ENCODE measurements around the gene FBXO48. TPM values are rescaled to one million over a fixed set of nuclear protein-coding genes. Genes with fewer than 3 reads are reported as not detected.

The FBXO48 gene
- total and polyA plus RNA-seq, 2 of the 4 experiments (the other 2 are of a cell fraction) = 0.18 to 0.43 TPM

- TF ChIP-seq POLR2A (IDR thresholded peaks at IDR 0.05; ENCODE audit: low read depth, low read length) = no peak
Observed at GRCh38 chr2:68441179-68441993, 25.7 kb downstream of the FBXO48 start (continued).

DNA sequence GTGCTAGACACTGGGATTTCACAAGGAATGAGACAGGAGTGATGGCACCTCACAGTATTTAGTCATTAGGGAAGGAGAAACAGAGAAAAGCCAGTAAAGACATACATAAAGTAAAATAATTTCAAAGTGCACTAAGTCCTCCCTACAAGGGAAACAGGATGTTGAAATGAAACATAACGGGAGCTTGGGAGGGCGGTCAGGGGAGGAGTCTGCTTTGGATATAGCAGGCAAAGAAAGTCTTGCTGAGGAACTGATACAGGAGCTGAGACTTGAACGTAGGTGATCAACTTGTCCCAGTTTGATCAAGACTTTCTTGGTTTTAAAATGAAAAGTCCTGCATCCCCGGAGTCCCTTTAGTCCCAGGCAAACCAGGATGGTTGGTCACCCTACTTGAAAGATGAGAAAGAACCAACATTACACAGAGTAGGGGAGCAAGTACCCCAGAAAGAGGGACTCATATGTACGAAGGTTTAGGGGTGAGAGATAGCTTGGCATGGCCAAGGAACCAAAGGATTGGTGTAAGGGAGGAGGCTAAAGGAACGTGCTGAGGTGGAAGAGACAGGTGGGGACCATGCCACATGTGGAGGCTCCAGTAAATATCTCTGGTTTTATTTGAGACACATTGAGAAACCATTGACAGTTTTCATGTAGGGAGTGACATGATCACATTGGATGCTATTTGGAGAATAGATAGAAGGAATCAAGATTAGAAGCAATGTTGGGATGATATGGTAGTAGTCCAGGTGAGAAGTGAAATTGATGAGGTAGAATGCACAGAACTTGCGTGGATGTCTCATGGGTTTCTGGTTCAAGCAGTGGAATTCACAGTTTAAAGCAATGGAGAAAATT, 28.4 kb downstream of the FBXO48 start:
- Histone ChIP-seq H3K4me3 (ENCODE audit: insufficient read depth, low read depth, low read length) (no peak overlapping the region), H3K9ac (ENCODE audit: low read depth, low read length) (no peak overlapping the region), H3K14ac (replicated peaks; ENCODE audit: low read depth, low read length) (no peak overlapping the region), H3K27ac (ENCODE audit: insufficient read depth, low read length) (no peak overlapping the region), H3K9me3 (ENCODE audit: control insufficient read depth, insufficient read depth, low read length) (no peaks in the 10 kb centered on the region), H2BK5ac (ENCODE audit: low read depth, low read length, poor library complexity, severe bottlenecking) (no peak overlapping the region), H3K9me1 (ENCODE audit: insufficient read depth, low read length) (no peaks in the 10 kb centered on the region), H4K91ac (ENCODE audit: insufficient read depth, low read depth, low read length) (no peak overlapping the region), H2AK5ac (ENCODE audit: low read depth, low read length) (no peak overlapping the region), H2BK20ac (ENCODE audit: low read depth, low read length) (no peak overlapping the region), H2BK120ac (ENCODE audit: low read depth, low read length) (no peak overlapping the region), H4K5ac (ENCODE audit: low read depth, low read length) (no peak overlapping the region), H3K56ac (ENCODE audit: extremely low read depth, insufficient read depth, low read length) (no peak overlapping the region), H3K4me1 (ENCODE audit: control insufficient read depth, insufficient read depth, low read length) (0 out of 2 replicates have a peak, but pooled peaks cover 2% of the 10 kb centered on the region), H4K8ac (ENCODE audit: low read depth in 2 of 2, low read length in 2 of 2) (no peak overlapping the region), H3K27me3 (ENCODE audit: control insufficient read depth, insufficient read depth, low read length) (peaks cover 5% of the 10 kb centered on the region), H3K36me3 (ENCODE audit: control insufficient read depth, insufficient read depth, low read length) (no peaks in the 10 kb centered on the region), H3K4me2 (ENCODE audit: low read depth, low read length) (no peak overlapping the region), H3K23ac (ENCODE audit: low read depth, low read length) (no peak overlapping the region), H3K79me1 (ENCODE audit: low read depth in 1 of 2, low read length in 2 of 2) (no peaks in the 10 kb centered on the region), H4K20me1 (ENCODE audit: insufficient read depth, low read length) (no peaks in the 10 kb centered on the region), H2AK9ac (replicated peaks; ENCODE audit: low read depth, low read length, poor library complexity) (no peak overlapping the region), H2AFZ (replicated peaks; ENCODE audit: low read length, poor library complexity) (no peak overlapping the region), H3K4ac (ENCODE audit: low read depth, low read length) (no peak overlapping the region), H2BK15ac (ENCODE audit: low read depth, low read length) (no peak overlapping the region), H3K18ac (ENCODE audit: low read depth, low read length) (no peak overlapping the region)
- CTCF ChIA-PET = no interaction called here
- POLR2A ChIA-PET (ENCODE audit: unreplicated experiment) = no interaction called here
- ATAC-seq (ENCODE audit: low read depth) (no peak), DNase-seq (no peak)
- no TSS peak for BruUV-seq (replicated peaks)
- WGBS, 2 experiments (ENCODE audit: extremely low coverage in 2 of 2, insufficient read length in 1 of 2) = 100% methylated on average over 1 of the region's 7 CpGs; no CpG with 5 or more reads in 1 of the 2 experiments
- in situ Hi-C loops (cut with MboI; ENCODE audit: low sequenced_read_pairs) = no loop called here
- intact Hi-C loops (cut with micrococcal nuclease) = no loop called here
- dilution Hi-C loops (cut with HindIII; ENCODE audit: low sequenced_read_pairs, unreplicated experiment) = no loop called here
- no peak for TF ChIP-seq MAFK (IDR thresholded peaks at IDR 0.05; ENCODE audit: low read depth, low read length)
- TF ChIP-seq CEBPB (IDR thresholded peaks at IDR 0.05; ENCODE audit: low read depth, low read length) = no peak
- no peak for TF ChIP-seq CHD1 (IDR thresholded peaks at IDR 0.05; ENCODE audit: low read depth, low read length)
- TF ChIP-seq RAD21 (IDR thresholded peaks at IDR 0.05; ENCODE audit: low read length) = no peak
- TF ChIP-seq SMC3 (IDR thresholded peaks at IDR 0.05; ENCODE audit: low read depth, low read length) = no peak
- TF ChIP-seq NFE2L2 (IDR thresholded peaks at IDR 0.05; ENCODE audit: low read depth, low read length) = no peak
- no peak for TF ChIP-seq RFX5 (IDR thresholded peaks at IDR 0.05; ENCODE audit: low read depth, low read length)
- TF ChIP-seq CTCF (conservative IDR thresholded peaks at IDR 0.05; ENCODE audit: low read depth, low read length) = no peak
- TF ChIP-seq POLR2A (IDR thresholded peaks at IDR 0.05; ENCODE audit: low read depth, low read length) = no peak
- no peak for TF ChIP-seq FOS (IDR thresholded peaks at IDR 0.05; ENCODE audit: low read depth, low read length)
- TF ChIP-seq BHLHE40 (IDR thresholded peaks at IDR 0.05; ENCODE audit: low read depth, low read length) = no peak
- no peak for TF ChIP-seq MXI1 (IDR thresholded peaks at IDR 0.05; ENCODE audit: borderline replicate concordance, low read depth, low read length)
- TF ChIP-seq, protein P1, sequence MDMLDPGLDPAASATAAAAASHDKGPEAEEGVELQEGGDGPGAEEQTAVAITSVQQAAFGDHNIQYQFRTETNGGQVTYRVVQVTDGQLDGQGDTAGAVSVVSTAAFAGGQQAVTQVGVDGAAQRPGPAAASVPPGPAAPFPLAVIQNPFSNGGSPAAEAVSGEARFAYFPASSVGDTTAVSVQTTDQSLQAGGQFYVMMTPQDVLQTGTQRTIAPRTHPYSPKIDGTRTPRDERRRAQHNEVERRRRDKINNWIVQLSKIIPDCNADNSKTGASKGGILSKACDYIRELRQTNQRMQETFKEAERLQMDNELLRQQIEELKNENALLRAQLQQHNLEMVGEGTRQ (IDR thresholded peaks at IDR 0.05; ENCODE audit: low read depth, low read length) = no peak

Measured in IMR-90 (cell line).